ENCODE data around the gene KRTAP5-8. TPM values are rescaled to one million over a fixed set of nuclear protein-coding genes. Genes with fewer than 3 reads are reported as not detected.

KRTAP5-8 gene
- total and polyA plus RNA-seq, 2 experiments from 2014 or later = not detected

DNA sequence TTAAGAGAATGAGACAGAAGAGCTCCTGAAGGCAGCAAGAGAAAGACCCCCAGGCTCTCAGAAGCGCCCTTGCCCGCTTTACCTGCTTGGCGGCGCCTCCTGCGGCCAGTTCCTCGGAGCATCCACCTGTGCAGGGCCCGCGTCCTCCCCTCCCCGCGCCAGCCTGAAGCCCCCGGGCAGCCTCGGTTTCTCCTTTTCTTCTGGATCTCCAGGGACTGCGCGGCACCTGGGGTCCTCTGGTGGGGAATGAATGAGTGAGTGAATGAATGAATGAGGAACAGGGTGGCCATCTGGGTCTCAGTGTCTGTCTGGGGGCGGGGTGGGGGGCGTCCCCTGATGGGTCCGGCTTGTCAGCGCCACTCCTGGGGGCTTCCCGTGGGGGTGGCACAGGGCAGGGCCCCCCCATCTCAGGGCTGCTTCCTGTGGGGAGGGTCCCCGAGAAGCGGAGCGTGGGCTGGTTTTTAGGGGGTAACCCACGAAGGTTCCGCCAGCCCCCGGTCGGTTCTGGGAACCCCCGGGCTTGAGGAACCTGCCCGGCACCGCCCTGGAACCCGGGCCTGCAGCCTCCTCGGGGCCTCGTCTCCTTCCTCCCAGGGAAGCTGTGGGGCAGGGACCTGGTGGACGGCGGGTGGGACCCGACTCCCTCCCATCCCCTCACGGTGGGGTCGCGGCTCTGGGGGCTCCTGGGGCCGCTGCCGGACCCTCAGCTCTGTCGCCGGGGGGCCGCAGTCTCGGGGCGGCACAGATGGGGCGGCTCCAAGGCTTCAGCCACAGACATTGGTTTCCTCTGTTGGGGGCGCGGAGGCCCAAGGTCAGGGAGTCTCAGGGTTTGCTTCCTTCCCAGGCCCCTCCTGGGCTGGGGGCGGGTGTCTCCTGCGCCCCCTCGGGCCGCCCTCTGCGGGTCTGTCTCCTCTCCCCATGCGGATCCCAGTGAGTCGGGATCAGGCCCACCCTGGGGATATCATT lies 19.0 kb upstream of the KRTAP5-8 start:
- H3K27me3 ChIP-seq (ENCODE audit: insufficient read depth) = no peaks in the 10 kb centered on the region
- no peak overlapping the region for H3K4me2 ChIP-seq
- Mint-ChIP-seq H3K27ac (no peak overlapping the region), H3K27me3 (ENCODE audit: insufficient read depth, low read depth, poor library complexity) (peaks cover 5% of the 10 kb centered on the region), H3K36me3 (ENCODE audit: low read depth) (no peaks in the 10 kb centered on the region), H3K9me3 (0 out of 3 replicates have a peak, but pooled peaks cover under 1% of the 10 kb centered on the region), H3K4me3 (no peak overlapping the region), H3K4me1 (no peaks in the 10 kb centered on the region)
- H3K27ac ChIP-seq (ENCODE audit: low read depth) = no peak overlapping the region
- TF ChIP-seq, protein P1, sequence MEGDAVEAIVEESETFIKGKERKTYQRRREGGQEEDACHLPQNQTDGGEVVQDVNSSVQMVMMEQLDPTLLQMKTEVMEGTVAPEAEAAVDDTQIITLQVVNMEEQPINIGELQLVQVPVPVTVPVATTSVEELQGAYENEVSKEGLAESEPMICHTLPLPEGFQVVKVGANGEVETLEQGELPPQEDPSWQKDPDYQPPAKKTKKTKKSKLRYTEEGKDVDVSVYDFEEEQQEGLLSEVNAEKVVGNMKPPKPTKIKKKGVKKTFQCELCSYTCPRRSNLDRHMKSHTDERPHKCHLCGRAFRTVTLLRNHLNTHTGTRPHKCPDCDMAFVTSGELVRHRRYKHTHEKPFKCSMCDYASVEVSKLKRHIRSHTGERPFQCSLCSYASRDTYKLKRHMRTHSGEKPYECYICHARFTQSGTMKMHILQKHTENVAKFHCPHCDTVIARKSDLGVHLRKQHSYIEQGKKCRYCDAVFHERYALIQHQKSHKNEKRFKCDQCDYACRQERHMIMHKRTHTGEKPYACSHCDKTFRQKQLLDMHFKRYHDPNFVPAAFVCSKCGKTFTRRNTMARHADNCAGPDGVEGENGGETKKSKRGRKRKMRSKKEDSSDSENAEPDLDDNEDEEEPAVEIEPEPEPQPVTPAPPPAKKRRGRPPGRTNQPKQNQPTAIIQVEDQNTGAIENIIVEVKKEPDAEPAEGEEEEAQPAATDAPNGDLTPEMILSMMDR (conservative IDR thresholded peaks at IDR 0.05; ENCODE audit: low read depth in 2 of 2) = 0 out of 4 replicates have a peak, but pooled peaks of 1 of the 2 experiments have one; percentile 5
- no peak for TF ChIP-seq ZNF331 (CRISPR knock-in tag; IDR thresholded peaks at IDR 0.05; ENCODE audit: low read depth)
- ATAC-seq = peak; percentile 30; the same call in 2 of the 3 replicates
- no peaks in the 10 kb centered on the region for H4K20me1 ChIP-seq (replicated peaks; ENCODE audit: insufficient read depth)
- peak overlapping the region; percentile 56; the same call in 1 of the 2 replicates for H2AFZ ChIP-seq
- H3K9me2 ChIP-seq (ENCODE audit: insufficient read depth) = 0 out of 2 replicates have a peak, but pooled peaks cover 3% of the 10 kb centered on the region
- no peaks in the 10 kb centered on the region for H3K79me2 ChIP-seq (replicated peaks; ENCODE audit: insufficient read depth)
- H3K4me1 ChIP-seq (ENCODE audit: insufficient read depth) = no peaks in the 10 kb centered on the region
- H3K36me3 ChIP-seq (ENCODE audit: insufficient read depth) = no peaks in the 10 kb centered on the region
- H3F3A ChIP-seq (replicated peaks; ENCODE audit: low read depth) = no peaks in the 10 kb centered on the region
- no peak for DNase-seq (ENCODE audit: low spot score)
- no peak overlapping the region for H3K4me3 ChIP-seq

DNA sequence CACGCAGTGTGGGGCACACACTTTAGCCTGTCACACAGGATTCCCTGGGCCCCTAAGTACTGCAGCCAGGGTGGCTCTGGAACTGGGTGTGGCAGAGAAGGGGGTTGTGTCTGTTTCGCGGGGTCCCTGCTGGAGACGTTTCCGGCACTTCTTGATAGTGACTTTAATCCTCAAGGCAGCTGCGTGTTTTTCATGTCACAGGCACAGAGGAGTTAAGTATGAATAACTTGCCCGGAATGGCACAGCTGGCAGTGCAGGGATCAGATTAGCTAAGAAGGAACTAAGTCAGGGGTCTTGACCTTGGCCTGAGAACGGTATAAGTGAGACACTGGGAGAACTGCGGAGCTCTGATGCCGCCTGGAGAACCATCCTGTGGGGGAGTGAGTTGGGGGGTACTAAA lies 18.3 kb upstream of the KRTAP5-8 start:
- H3K27ac Mint-ChIP-seq = no peak overlapping the region
- TF ChIP-seq EZH2phosphoT487 (IDR thresholded peaks at IDR 0.05; ENCODE audit: unreplicated experiment) (no peak), EZH2 (IDR thresholded peaks at IDR 0.05; ENCODE audit: low read depth, unreplicated experiment) (no peak), ZNF114 (CRISPR knock-in tag; IDR thresholded peaks at IDR 0.05) (no peak), NANOG (IDR thresholded peaks at IDR 0.05; ENCODE audit: borderline replicate concordance) (no peak), POLR2AphosphoS5 (IDR thresholded peaks at IDR 0.05; ENCODE audit: low read depth) (no peak), ZNF331 (CRISPR knock-in tag; IDR thresholded peaks at IDR 0.05; ENCODE audit: low read depth) (no peak)
- TF ChIP-seq, protein P2, sequence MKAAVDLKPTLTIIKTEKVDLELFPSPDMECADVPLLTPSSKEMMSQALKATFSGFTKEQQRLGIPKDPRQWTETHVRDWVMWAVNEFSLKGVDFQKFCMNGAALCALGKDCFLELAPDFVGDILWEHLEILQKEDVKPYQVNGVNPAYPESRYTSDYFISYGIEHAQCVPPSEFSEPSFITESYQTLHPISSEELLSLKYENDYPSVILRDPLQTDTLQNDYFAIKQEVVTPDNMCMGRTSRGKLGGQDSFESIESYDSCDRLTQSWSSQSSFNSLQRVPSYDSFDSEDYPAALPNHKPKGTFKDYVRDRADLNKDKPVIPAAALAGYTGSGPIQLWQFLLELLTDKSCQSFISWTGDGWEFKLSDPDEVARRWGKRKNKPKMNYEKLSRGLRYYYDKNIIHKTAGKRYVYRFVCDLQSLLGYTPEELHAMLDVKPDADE (IDR thresholded peaks at IDR 0.05) = no peak
- TF ChIP-seq, protein P1 (conservative IDR thresholded peaks at IDR 0.05; ENCODE audit: low read depth in 2 of 2) = no peak
- TF ChIP-seq, protein P3, sequence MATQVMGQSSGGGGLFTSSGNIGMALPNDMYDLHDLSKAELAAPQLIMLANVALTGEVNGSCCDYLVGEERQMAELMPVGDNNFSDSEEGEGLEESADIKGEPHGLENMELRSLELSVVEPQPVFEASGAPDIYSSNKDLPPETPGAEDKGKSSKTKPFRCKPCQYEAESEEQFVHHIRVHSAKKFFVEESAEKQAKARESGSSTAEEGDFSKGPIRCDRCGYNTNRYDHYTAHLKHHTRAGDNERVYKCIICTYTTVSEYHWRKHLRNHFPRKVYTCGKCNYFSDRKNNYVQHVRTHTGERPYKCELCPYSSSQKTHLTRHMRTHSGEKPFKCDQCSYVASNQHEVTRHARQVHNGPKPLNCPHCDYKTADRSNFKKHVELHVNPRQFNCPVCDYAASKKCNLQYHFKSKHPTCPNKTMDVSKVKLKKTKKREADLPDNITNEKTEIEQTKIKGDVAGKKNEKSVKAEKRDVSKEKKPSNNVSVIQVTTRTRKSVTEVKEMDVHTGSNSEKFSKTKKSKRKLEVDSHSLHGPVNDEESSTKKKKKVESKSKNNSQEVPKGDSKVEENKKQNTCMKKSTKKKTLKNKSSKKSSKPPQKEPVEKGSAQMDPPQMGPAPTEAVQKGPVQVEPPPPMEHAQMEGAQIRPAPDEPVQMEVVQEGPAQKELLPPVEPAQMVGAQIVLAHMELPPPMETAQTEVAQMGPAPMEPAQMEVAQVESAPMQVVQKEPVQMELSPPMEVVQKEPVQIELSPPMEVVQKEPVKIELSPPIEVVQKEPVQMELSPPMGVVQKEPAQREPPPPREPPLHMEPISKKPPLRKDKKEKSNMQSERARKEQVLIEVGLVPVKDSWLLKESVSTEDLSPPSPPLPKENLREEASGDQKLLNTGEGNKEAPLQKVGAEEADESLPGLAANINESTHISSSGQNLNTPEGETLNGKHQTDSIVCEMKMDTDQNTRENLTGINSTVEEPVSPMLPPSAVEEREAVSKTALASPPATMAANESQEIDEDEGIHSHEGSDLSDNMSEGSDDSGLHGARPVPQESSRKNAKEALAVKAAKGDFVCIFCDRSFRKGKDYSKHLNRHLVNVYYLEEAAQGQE (IDR thresholded peaks at IDR 0.05; ENCODE audit: unreplicated experiment) = no peak

More for the DNA sequence above, 18.3 kb upstream of the KRTAP5-8 start:
- H3K36me3 Mint-ChIP-seq (ENCODE audit: low read depth) = no peaks in the 10 kb centered on the region
- no peaks in the 10 kb centered on the region for H3K79me2 ChIP-seq (replicated peaks; ENCODE audit: insufficient read depth)
- no peaks in the 10 kb centered on the region for H3K4me1 ChIP-seq (ENCODE audit: insufficient read depth)
- no peaks in the 10 kb centered on the region for H3K9me3 Mint-ChIP-seq
- no peak overlapping the region for H3K27ac ChIP-seq (ENCODE audit: low read depth)
- no peak overlapping the region for H3K4me2 ChIP-seq
- ATAC-seq = no peak
- H3F3A ChIP-seq (replicated peaks; ENCODE audit: low read depth) = no peaks in the 10 kb centered on the region
- 0 out of 2 replicates have a peak, but pooled peaks cover 6% of the 10 kb centered on the region for H3K9me2 ChIP-seq (ENCODE audit: insufficient read depth)
- H3K27me3 ChIP-seq (ENCODE audit: insufficient read depth) = no peaks in the 10 kb centered on the region
- no peak for DNase-seq (ENCODE audit: low spot score)
- H3K4me1 Mint-ChIP-seq = no peaks in the 10 kb centered on the region
- no peak overlapping the region for H3K4me3 ChIP-seq
- H3K4me3 Mint-ChIP-seq = no peak overlapping the region
- peak overlapping the region; percentile 56; the same call in 1 of the 2 replicates for H2AFZ ChIP-seq
- H3K36me3 ChIP-seq (ENCODE audit: insufficient read depth) = no peaks in the 10 kb centered on the region
- H4K20me1 ChIP-seq (replicated peaks; ENCODE audit: insufficient read depth) = no peaks in the 10 kb centered on the region
- H3K27me3 Mint-ChIP-seq (ENCODE audit: insufficient read depth, low read depth, poor library complexity) = peaks cover 5% of the 10 kb centered on the region
